ENCODE measurements around the gene FRA10AC1. TPM values are rescaled to one million over a fixed set of nuclear protein-coding genes. Genes with fewer than 3 reads are reported as not detected.

Gene FRA10AC1
- total and polyA plus RNA-seq, 2 of the 4 experiments (the other 2 are of a cell fraction) = 1.6 to 4.9 TPM

GRCh38 chr10:93678805-93679587 lies 23.4 kb downstream of the FRA10AC1 start:
- H4K91ac ChIP-seq (ENCODE audit: insufficient read depth, low read depth, low read length) = no peak overlapping the region
- H2AK9ac ChIP-seq (replicated peaks; ENCODE audit: low read depth, low read length, poor library complexity) = no peak overlapping the region
- H2BK20ac ChIP-seq (ENCODE audit: low read depth, low read length) = no peak overlapping the region
- POLR2A ChIA-PET (ENCODE audit: unreplicated experiment) = no interaction called here
- no peak overlapping the region for H4K5ac ChIP-seq (ENCODE audit: low read depth, low read length)
- no peak overlapping the region for H3K4ac ChIP-seq (ENCODE audit: low read depth, low read length)
- no peak overlapping the region for H3K14ac ChIP-seq (replicated peaks; ENCODE audit: low read depth, low read length)
- H3K23ac ChIP-seq (ENCODE audit: low read depth, low read length) = no peak overlapping the region
- H3K36me3 ChIP-seq (ENCODE audit: control insufficient read depth, insufficient read depth, low read length) = peaks cover 14% of the 10 kb centered on the region
- no peaks in the 10 kb centered on the region for H3K9me3 ChIP-seq (ENCODE audit: control insufficient read depth, insufficient read depth, low read length)
- no peak overlapping the region for H2AK5ac ChIP-seq (ENCODE audit: low read depth, low read length)
- no peak overlapping the region for H4K8ac ChIP-seq (ENCODE audit: low read depth in 2 of 2, low read length in 2 of 2)
- no peak for DNase-seq
- no peaks in the 10 kb centered on the region for H3K9me1 ChIP-seq (ENCODE audit: insufficient read depth, low read length)
- H3K9ac ChIP-seq (ENCODE audit: low read depth, low read length) = no peak overlapping the region
- no peak overlapping the region for H2AFZ ChIP-seq (replicated peaks; ENCODE audit: low read length, poor library complexity)
- CTCF ChIA-PET = interaction anchor here (0.6 to 1.5 kb wide), 3 partner anchors 10 to 190 kb away, joined by 3 read pairs; no protein-coding TSS in a partner anchor
- H3K4me1 ChIP-seq (ENCODE audit: control insufficient read depth, insufficient read depth, low read length) = no peaks in the 10 kb centered on the region
- H2BK5ac ChIP-seq (ENCODE audit: low read depth, low read length, poor library complexity, severe bottlenecking) = no peak overlapping the region
- in situ Hi-C loops (cut with MboI; ENCODE audit: low sequenced_read_pairs) (loop anchor here (10.0 to 25.0 kb wide), 2 partner anchors 124 to 317 kb away; no protein-coding TSS in a partner anchor), intact Hi-C loops (cut with micrococcal nuclease) (no loop called here), dilution Hi-C loops (cut with HindIII; ENCODE audit: low sequenced_read_pairs, unreplicated experiment) (no loop called here)
- H3K4me3 ChIP-seq (ENCODE audit: insufficient read depth, low read depth, low read length) = no peak overlapping the region
- H3K56ac ChIP-seq (ENCODE audit: extremely low read depth, insufficient read depth, low read length) = no peak overlapping the region
- no peak overlapping the region for H2BK15ac ChIP-seq (ENCODE audit: low read depth, low read length)
- no peak overlapping the region for H3K27ac ChIP-seq (ENCODE audit: insufficient read depth, low read length)
- no peak overlapping the region for H3K18ac ChIP-seq (ENCODE audit: low read depth, low read length)
- WGBS, 2 experiments (ENCODE audit: extremely low coverage in 2 of 2, insufficient read length in 1 of 2) = 100% methylated on average over 2 of the region's 3 CpGs; no CpG with 5 or more reads in 1 of the 2 experiments
- no TSS peak for BruUV-seq (replicated peaks)
- ATAC-seq (ENCODE audit: low read depth) = no peak
- H3K79me1 ChIP-seq (ENCODE audit: low read depth in 1 of 2, low read length in 2 of 2) = no peaks in the 10 kb centered on the region
- no peaks in the 10 kb centered on the region for H3K27me3 ChIP-seq (ENCODE audit: control insufficient read depth, insufficient read depth, low read length)
- H3K4me2 ChIP-seq (ENCODE audit: low read depth, low read length) = no peak overlapping the region
- H2BK120ac ChIP-seq (ENCODE audit: low read depth, low read length) = no peak overlapping the region
- no peaks in the 10 kb centered on the region for H4K20me1 ChIP-seq (ENCODE audit: insufficient read depth, low read length)
- TF ChIP-seq USF2 (IDR thresholded peaks at IDR 0.05; ENCODE audit: low read depth, low read length) = no peak
- no peak for TF ChIP-seq CHD1 (IDR thresholded peaks at IDR 0.05; ENCODE audit: low read depth, low read length)
- TF ChIP-seq MXI1 (IDR thresholded peaks at IDR 0.05; ENCODE audit: borderline replicate concordance, low read depth, low read length) = no peak
- no peak for TF ChIP-seq CTCF (conservative IDR thresholded peaks at IDR 0.05; ENCODE audit: low read depth, low read length)
- TF ChIP-seq CEBPB (IDR thresholded peaks at IDR 0.05; ENCODE audit: low read depth, low read length) = no peak
- TF ChIP-seq ELK1 (IDR thresholded peaks at IDR 0.05; ENCODE audit: borderline replicate concordance, low read depth, low read length) = no peak
- TF ChIP-seq FOS (IDR thresholded peaks at IDR 0.05; ENCODE audit: low read depth, low read length) = no peak
- TF ChIP-seq POLR2A (IDR thresholded peaks at IDR 0.05; ENCODE audit: low read depth, low read length) = no peak
- no peak for TF ChIP-seq RAD21 (IDR thresholded peaks at IDR 0.05; ENCODE audit: low read length)
- no peak for TF ChIP-seq SMC3 (IDR thresholded peaks at IDR 0.05; ENCODE audit: low read depth, low read length)
- no peak for TF ChIP-seq BHLHE40 (IDR thresholded peaks at IDR 0.05; ENCODE audit: low read depth, low read length)
- no peak for TF ChIP-seq MAFK (IDR thresholded peaks at IDR 0.05; ENCODE audit: low read depth, low read length)
- TF ChIP-seq RFX5 (IDR thresholded peaks at IDR 0.05; ENCODE audit: low read depth, low read length) = no peak
- TF ChIP-seq NFE2L2 (IDR thresholded peaks at IDR 0.05; ENCODE audit: low read depth, low read length) = no peak
- no peak for TF ChIP-seq RCOR1 (IDR thresholded peaks at IDR 0.05; ENCODE audit: insufficient replicate concordance, low read length)
